ENCODE data around the gene GJB4. TPM values are rescaled to one million over a fixed set of nuclear protein-coding genes. Genes with fewer than 3 reads are reported as not detected.

The GJB4 gene
- total and polyA plus RNA-seq, 4 donors = not detected

- no peak overlapping the region for H3K4me3 ChIP-seq (ENCODE audit: low read depth in 1 of 3, low read length in 3 of 3)
- peaks cover 0 to 5% (median 2%) of the 10 kb centered on the region in 4 donors for H3K4me1 ChIP-seq (ENCODE audit: control insufficient read depth in 4 of 4, insufficient read depth in 4 of 4, low read length in 3 of 4)
- no peaks in the 10 kb centered on the region for H3K9me3 ChIP-seq (ENCODE audit: control insufficient read depth in 4 of 4, low read length in 3 of 4)
- TF ChIP-seq JUND (IDR thresholded peaks at IDR 0.05) (no peak), HNF4A (conservative IDR thresholded peaks at IDR 0.05) (no peak), GABPA (IDR thresholded peaks at IDR 0.05 in 1 of 2, conservative IDR thresholded peaks at IDR 0.05 in 1 of 2) (no peak), CTCF (IDR thresholded peaks at IDR 0.05; ENCODE audit: low read depth, low read length, missing input control) (no peak), ATF3 (IDR thresholded peaks at IDR 0.05) (no peak), SP1 (IDR thresholded peaks at IDR 0.05) (no peak), RXRA (IDR thresholded peaks at IDR 0.05) (no peak), EGR1 (IDR thresholded peaks at IDR 0.05; ENCODE audit: low read depth in 2 of 2) (no peak), HNF4G (IDR thresholded peaks at IDR 0.05) (no peak), TAF1 (conservative IDR thresholded peaks at IDR 0.05) (no peak), FOXA2 (IDR thresholded peaks at IDR 0.05) (no peak), NR2F2 (IDR thresholded peaks at IDR 0.05) (no peak), YY1 (IDR thresholded peaks at IDR 0.05) (no peak), RAD21 (IDR thresholded peaks at IDR 0.05) (no peak), FOXA1 (IDR thresholded peaks at IDR 0.05) (no peak)
- TF ChIP-seq, protein P1, sequence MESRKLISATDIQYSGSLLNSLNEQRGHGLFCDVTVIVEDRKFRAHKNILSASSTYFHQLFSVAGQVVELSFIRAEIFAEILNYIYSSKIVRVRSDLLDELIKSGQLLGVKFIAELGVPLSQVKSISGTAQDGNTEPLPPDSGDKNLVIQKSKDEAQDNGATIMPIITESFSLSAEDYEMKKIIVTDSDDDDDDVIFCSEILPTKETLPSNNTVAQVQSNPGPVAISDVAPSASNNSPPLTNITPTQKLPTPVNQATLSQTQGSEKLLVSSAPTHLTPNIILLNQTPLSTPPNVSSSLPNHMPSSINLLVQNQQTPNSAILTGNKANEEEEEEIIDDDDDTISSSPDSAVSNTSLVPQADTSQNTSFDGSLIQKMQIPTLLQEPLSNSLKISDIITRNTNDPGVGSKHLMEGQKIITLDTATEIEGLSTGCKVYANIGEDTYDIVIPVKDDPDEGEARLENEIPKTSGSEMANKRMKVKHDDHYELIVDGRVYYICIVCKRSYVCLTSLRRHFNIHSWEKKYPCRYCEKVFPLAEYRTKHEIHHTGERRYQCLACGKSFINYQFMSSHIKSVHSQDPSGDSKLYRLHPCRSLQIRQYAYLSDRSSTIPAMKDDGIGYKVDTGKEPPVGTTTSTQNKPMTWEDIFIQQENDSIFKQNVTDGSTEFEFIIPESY (IDR thresholded peaks at IDR 0.05) = no peak
- TF ChIP-seq, protein P2, sequence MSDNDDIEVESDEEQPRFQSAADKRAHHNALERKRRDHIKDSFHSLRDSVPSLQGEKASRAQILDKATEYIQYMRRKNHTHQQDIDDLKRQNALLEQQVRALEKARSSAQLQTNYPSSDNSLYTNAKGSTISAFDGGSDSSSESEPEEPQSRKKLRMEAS (IDR thresholded peaks at IDR 0.05) = no peak
- TF ChIP-seq, protein P3, sequence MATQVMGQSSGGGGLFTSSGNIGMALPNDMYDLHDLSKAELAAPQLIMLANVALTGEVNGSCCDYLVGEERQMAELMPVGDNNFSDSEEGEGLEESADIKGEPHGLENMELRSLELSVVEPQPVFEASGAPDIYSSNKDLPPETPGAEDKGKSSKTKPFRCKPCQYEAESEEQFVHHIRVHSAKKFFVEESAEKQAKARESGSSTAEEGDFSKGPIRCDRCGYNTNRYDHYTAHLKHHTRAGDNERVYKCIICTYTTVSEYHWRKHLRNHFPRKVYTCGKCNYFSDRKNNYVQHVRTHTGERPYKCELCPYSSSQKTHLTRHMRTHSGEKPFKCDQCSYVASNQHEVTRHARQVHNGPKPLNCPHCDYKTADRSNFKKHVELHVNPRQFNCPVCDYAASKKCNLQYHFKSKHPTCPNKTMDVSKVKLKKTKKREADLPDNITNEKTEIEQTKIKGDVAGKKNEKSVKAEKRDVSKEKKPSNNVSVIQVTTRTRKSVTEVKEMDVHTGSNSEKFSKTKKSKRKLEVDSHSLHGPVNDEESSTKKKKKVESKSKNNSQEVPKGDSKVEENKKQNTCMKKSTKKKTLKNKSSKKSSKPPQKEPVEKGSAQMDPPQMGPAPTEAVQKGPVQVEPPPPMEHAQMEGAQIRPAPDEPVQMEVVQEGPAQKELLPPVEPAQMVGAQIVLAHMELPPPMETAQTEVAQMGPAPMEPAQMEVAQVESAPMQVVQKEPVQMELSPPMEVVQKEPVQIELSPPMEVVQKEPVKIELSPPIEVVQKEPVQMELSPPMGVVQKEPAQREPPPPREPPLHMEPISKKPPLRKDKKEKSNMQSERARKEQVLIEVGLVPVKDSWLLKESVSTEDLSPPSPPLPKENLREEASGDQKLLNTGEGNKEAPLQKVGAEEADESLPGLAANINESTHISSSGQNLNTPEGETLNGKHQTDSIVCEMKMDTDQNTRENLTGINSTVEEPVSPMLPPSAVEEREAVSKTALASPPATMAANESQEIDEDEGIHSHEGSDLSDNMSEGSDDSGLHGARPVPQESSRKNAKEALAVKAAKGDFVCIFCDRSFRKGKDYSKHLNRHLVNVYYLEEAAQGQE (IDR thresholded peaks at IDR 0.05) = no peak
- no peak overlapping the region for H3K27ac ChIP-seq (ENCODE audit: low read depth in 1 of 2, low read length in 2 of 2)
- DNase-seq (ENCODE audit: low spot score) = no peak
- H3K27me3 ChIP-seq (ENCODE audit: control insufficient read depth in 4 of 4, insufficient read depth in 4 of 4, low read length in 3 of 4) = no peaks in the 10 kb centered on the region
- WGBS = 91% methylated on average over 6 of the region's 6 CpGs
- H3K36me3 ChIP-seq (ENCODE audit: control insufficient read depth in 4 of 4, insufficient read depth in 3 of 4, low read depth in 1 of 4, low read length in 3 of 4) = no peaks in the 10 kb centered on the region
- no peak overlapping the region for H3K9ac ChIP-seq (ENCODE audit: low read depth in 1 of 2, low read length in 2 of 2)
These were observed 15.8 kb upstream of the GJB4 start for GRCh38 chr1:34743775-34744174.
